Mucosa of descending colon (tissue), 3 donors: ENCODE results near the gene OR8S1. TPM values are rescaled to one million over a fixed set of nuclear protein-coding genes. Genes with fewer than 3 reads are reported as not detected.
"Not testable (repeated sequence)": the region's sequence is repeated elsewhere in the genome, so short reads cannot be mapped to it uniquely, and the experiment has no call there.

Experiments
- ATAC-seq: fragments of 200-7000 bp; cut with Tn5 transposase; one replicate; pipeline ENCODE4 v1.9.1; 2020; ENCODE audit warnings: mild to moderate bottlenecking, moderate library complexity
- DNase-seq, 3 donors: peaks; one replicate each; pipeline ENCODE4 v3.0.0-alpha.2; 2020
- H3K36me3 ChIP-seq: fragments of 200-600 bp; one replicate; pipeline ENCODE4 v1.8.0; 2021; ENCODE audit warnings: low read depth, mild to moderate bottlenecking
- H3K4me1 ChIP-seq: fragments of 200-600 bp; one replicate; pipeline ENCODE4 v1.8.0; 2021; ENCODE audit warnings: low read depth, mild to moderate bottlenecking
- H3K4me3 ChIP-seq: fragments of 200-600 bp; one replicate; pipeline ENCODE4 v1.8.0; 2021; ENCODE audit warnings: mild to moderate bottlenecking
- H3K9me3 ChIP-seq: fragments of 200-600 bp; one replicate; pipeline ENCODE4 v1.8.0; 2021; ENCODE audit warnings: mild to moderate bottlenecking
- intact Hi-C, 2 donors: fragments of 100-400 bp; cut with DNase I in 1 of 2; cut with micrococcal nuclease in 1 of 2; formaldehyde crosslinking; loops; one replicate each; pipeline versions ENCODE4 v1.11.0 to v1.11.1; 2022; cut with DNase I, micrococcal nuclease
- total RNA-seq, 3 donors: library from RNA; stranded (reverse); fragmentation: NEBNext Ultra II Directional in 2 of 3; extraction: Animal tissue kit (Norgen Biotek cat#: 25700) in 2 of 3; gene quantifications; one replicate each; pipeline versions ENCODE4 v1.2.1 to v1.2.4, GENCODE V29; 2021 to 2023
- TF ChIP-seq, protein P1 (sequence below): fragments of 200-600 bp; IDR thresholded peaks from one replicate; pipeline ENCODE4 v1.8.0; 2022; ENCODE audit warnings: antibody characterized with exemption, mild to moderate bottlenecking
- donor health status: DM: no; HTN: no; CAD: no; lungs with moderate emphysema.
- donor health status: DM: no; HTN: no; CAD: no.
- donor health status: DM: no; HTN: yes; CAD: no.

The OR8S1 gene
- total RNA-seq, 3 donors from 2014 or later = not detected

DNA sequence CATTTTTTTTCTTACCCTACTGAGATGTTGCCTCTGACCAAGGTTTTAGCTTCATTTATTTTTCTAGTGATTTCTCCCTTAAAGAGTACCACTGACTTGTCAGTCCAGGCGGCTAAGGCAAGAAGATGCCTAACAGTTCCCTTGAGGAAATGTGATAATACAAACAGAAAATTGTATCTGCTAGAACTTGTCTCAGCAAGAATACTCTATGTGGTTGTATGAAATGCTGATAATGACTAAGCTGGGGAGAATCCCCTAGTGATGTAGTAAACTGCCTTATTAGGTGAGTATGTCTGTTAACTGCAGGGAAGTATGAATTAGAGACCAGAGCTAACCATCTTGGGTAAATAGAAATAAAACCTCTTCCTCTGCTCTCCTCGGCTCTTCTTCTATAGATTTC lies 36.4 kb upstream of the OR8S1 start:
- intact Hi-C loops = no loop called here
- TF ChIP-seq, protein P1, sequence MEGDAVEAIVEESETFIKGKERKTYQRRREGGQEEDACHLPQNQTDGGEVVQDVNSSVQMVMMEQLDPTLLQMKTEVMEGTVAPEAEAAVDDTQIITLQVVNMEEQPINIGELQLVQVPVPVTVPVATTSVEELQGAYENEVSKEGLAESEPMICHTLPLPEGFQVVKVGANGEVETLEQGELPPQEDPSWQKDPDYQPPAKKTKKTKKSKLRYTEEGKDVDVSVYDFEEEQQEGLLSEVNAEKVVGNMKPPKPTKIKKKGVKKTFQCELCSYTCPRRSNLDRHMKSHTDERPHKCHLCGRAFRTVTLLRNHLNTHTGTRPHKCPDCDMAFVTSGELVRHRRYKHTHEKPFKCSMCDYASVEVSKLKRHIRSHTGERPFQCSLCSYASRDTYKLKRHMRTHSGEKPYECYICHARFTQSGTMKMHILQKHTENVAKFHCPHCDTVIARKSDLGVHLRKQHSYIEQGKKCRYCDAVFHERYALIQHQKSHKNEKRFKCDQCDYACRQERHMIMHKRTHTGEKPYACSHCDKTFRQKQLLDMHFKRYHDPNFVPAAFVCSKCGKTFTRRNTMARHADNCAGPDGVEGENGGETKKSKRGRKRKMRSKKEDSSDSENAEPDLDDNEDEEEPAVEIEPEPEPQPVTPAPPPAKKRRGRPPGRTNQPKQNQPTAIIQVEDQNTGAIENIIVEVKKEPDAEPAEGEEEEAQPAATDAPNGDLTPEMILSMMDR = no peak
- no peak overlapping the region for H3K4me3 ChIP-seq
- H3K9me3 ChIP-seq = no peaks in the 10 kb centered on the region
- H3K36me3 ChIP-seq = no peaks in the 10 kb centered on the region
- DNase-seq = no peak
- ATAC-seq = no peak
- no peaks in the 10 kb centered on the region for H3K4me1 ChIP-seq

DNA sequence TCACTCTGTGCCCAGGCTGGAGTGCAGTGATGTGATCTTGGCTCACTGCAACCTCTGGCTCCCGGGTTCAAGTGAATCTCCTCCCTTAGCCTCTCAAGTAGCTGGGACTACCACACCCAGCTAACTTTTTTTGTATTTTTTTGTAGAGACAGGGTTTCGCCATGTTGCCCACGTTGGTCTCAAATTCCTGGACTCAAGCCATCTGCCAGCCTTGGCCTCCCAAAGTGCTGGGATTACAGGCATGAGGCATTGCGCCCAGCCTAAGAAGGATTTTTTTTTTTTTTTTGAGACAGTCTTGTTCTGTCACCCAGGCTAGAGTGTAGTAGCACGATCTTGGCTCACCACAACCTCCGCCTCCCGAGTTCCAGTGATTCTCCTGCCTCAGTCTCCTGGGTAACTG lies 36.0 kb upstream of the OR8S1 start:
- DNase-seq, H3K4me3 ChIP-seq, H3K36me3 ChIP-seq, H3K4me1 ChIP-seq, ATAC-seq, intact Hi-C loops, H3K9me3 ChIP-seq: not testable (repeated sequence)

DNA sequence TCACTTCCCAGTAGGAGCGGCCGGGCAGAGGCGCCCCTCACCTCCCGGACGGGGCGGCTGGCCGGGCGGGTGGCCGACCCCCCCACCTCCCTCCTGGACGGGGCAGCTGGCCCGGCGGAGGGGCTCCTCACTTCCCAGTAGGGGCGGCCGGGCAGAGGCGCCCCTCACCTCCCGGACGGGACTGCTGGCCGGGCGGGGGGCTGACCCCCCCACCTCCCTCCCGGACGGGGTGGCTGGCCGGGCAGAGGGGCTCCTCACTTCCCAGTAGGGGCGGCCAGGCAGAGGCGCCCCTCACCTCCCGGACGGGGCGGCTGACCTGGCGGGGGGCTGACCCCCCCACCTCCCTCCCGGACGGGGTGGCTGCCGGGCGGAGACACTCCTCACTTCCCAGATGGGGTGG lies 25.2 kb upstream of the OR8S1 start:
- H3K36me3 ChIP-seq, DNase-seq, H3K9me3 ChIP-seq, ATAC-seq, H3K4me3 ChIP-seq, H3K4me1 ChIP-seq, intact Hi-C loops: not testable (repeated sequence)

DNA sequence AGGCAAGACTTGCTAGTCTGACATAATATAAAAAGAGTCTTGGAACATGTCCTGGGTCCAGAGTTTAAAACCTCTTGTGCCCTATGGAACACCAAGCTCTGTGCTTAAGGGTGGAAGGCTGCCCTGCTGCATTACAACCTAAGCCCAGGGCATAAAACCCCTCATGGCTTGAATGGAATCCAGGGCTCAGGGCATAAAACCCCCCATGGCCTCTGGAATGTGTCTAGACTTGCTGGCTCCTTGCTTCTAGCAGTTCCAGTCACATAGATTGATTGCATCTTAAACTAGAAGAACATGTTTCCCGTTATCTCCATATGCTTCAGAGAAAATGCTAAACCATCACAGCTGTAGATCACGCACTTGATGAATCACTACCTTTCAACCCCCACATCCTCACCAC lies 18.6 kb upstream of the OR8S1 start:
- DNase-seq, H3K4me3 ChIP-seq, H3K36me3 ChIP-seq, intact Hi-C loops, ATAC-seq, H3K4me1 ChIP-seq, H3K9me3 ChIP-seq: not testable (repeated sequence)

DNA sequence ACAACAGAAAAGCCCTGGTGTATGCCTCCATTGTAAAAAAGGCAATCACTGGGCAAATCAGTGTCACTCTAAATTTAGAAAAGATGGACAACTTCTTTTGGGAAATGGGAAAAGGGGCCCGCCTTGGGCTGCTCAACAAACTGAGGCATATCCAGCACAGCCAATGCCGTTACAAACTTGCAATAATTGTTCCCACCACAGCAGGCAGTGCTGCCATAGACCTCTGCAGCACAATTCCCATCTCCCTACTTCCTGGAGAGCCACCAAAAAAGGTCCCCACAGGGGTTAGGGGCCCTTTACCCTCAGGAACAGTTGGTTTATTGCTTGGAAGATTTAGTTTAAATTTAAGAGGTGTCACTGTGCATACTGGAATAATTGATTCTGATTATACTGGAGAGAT lies 16.4 kb upstream of the OR8S1 start:
- H3K4me3 ChIP-seq = no peak overlapping the region
- TF ChIP-seq, protein P1 = no peak
- no peaks in the 10 kb centered on the region for H3K36me3 ChIP-seq
- intact Hi-C loops = no loop called here
- no peaks in the 10 kb centered on the region for H3K9me3 ChIP-seq
- no peaks in the 10 kb centered on the region for H3K4me1 ChIP-seq
- DNase-seq (no peak), ATAC-seq (no peak)

DNA sequence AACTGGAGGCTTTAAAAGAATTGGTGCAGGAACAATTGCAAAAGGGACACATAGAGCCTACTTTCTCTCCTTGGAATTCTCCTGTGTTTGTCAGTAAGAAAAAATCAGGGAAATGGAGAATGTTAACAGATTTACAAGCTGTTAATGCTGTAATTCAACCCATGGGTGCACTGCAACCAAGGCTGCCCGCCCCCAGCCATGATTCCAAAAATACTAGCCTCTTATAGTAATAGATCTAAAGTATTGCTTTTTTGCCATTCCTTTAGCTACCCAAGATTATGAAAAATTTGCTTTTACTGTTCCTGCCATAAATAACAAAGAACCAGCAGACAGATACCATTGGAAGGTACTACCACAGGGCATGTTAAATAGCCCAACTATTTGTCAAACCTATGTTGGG lies 15.3 kb upstream of the OR8S1 start:
- no peak for DNase-seq
- Histone ChIP-seq H3K4me3 (no peak overlapping the region), H3K9me3 (no peaks in the 10 kb centered on the region), H3K4me1 (no peaks in the 10 kb centered on the region), H3K36me3 (no peaks in the 10 kb centered on the region)
- TF ChIP-seq, protein P1 = no peak
- intact Hi-C loops = no loop called here
- no peak for ATAC-seq

DNA sequence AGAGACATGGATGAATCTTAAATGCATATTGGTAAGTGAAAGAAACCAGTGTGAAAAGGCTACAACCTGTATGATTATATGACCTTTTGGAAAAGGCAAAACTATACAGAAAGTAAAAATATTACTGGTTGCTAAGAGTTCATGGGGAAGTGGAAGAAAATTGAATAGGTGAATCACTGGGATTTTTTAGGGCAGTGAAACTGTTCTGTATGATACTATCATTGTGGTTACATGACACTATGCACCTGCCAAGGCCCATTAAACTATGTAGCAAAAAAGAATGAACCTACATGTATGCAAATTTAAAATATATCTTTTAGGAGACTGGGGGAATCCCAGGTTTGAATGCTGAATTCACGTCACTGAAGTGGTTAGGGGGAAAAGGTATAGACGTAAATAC lies 12.6 kb upstream of the OR8S1 start:
- no peaks in the 10 kb centered on the region for H3K4me1 ChIP-seq
- ATAC-seq (no peak), DNase-seq (no peak)
- no peaks in the 10 kb centered on the region for H3K36me3 ChIP-seq
- H3K4me3 ChIP-seq = no peak overlapping the region
- H3K9me3 ChIP-seq = no peaks in the 10 kb centered on the region
- TF ChIP-seq, protein P1 = no peak
- intact Hi-C loops = no loop called here
